ENCODE data around the gene YIF1A. TPM values are rescaled to one million over a fixed set of nuclear protein-coding genes. Genes with fewer than 3 reads are reported as not detected.

The YIF1A gene
- total RNA-seq, 1 donor from 2014 or later, result 19.0 TPM

GRCh38 chr11:66289548-66290329, 796 bp upstream of the YIF1A start:
- Histone ChIP-seq H4K20me1 (ENCODE audit: low read depth) (peaks cover 37% of the 10 kb centered on the region), H3F3A (ENCODE audit: low read depth) (peaks cover 19% of the 10 kb centered on the region), H3K36me3 (no peaks in the 10 kb centered on the region), H2AFZ (replicated peaks) (no peak overlapping the region), H3K79me2 (ENCODE audit: low read depth) (peaks cover 8% of the 10 kb centered on the region), H3K4me3 (peak overlapping the region; percentile 81), H3K4me2 (peak overlapping the region; percentile 78), H3K9me3 (ENCODE audit: low read depth) (no peaks in the 10 kb centered on the region), H3K9ac (no peak overlapping the region), H3K27ac (peak overlapping the region; percentile 27), H3K27me3 (peaks cover 49% of the 10 kb centered on the region), H3K4me1 (peaks cover 5% of the 10 kb centered on the region)
- DNase-seq (ENCODE audit: low spot score), result peak; percentile 92
- H3K27me3 Mint-ChIP-seq (ENCODE audit: insufficient read depth, low read depth), result peaks cover 39% of the 10 kb centered on the region
- peaks cover 38% of the 10 kb centered on the region for H3K4me1 Mint-ChIP-seq
- H3K36me3 Mint-ChIP-seq, result no peaks in the 10 kb centered on the region
- peaks cover 5% of the 10 kb centered on the region for H3K9me3 Mint-ChIP-seq
- H3K27ac Mint-ChIP-seq, result no peak overlapping the region
- peak overlapping the region; percentile 98 for H3K4me3 Mint-ChIP-seq
- TF ChIP-seq EZH2 (IDR thresholded peaks at IDR 0.05) (peak; percentile 28), EZH2phosphoT487 (IDR thresholded peaks at IDR 0.05) (no peak)
- TF ChIP-seq, protein P1, sequence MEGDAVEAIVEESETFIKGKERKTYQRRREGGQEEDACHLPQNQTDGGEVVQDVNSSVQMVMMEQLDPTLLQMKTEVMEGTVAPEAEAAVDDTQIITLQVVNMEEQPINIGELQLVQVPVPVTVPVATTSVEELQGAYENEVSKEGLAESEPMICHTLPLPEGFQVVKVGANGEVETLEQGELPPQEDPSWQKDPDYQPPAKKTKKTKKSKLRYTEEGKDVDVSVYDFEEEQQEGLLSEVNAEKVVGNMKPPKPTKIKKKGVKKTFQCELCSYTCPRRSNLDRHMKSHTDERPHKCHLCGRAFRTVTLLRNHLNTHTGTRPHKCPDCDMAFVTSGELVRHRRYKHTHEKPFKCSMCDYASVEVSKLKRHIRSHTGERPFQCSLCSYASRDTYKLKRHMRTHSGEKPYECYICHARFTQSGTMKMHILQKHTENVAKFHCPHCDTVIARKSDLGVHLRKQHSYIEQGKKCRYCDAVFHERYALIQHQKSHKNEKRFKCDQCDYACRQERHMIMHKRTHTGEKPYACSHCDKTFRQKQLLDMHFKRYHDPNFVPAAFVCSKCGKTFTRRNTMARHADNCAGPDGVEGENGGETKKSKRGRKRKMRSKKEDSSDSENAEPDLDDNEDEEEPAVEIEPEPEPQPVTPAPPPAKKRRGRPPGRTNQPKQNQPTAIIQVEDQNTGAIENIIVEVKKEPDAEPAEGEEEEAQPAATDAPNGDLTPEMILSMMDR (IDR thresholded peaks at IDR 0.05), result no peak

GRCh38 chr11:66287889-66288670, 863 bp downstream of the YIF1A start:
- Histone ChIP-seq H3K27ac (no peak overlapping the region), H3K9me3 (ENCODE audit: low read depth) (no peaks in the 10 kb centered on the region), H2AFZ (replicated peaks) (no peak overlapping the region), H3F3A (ENCODE audit: low read depth) (peaks cover 26% of the 10 kb centered on the region), H3K4me1 (peaks cover 6% of the 10 kb centered on the region), H3K4me2 (peak overlapping the region; percentile 80), H3K9ac (peak overlapping the region; percentile 67), H4K20me1 (ENCODE audit: low read depth) (peaks cover 45% of the 10 kb centered on the region), H3K4me3 (peak overlapping the region; percentile 81), H3K27me3 (peaks cover 35% of the 10 kb centered on the region), H3K79me2 (ENCODE audit: low read depth) (peaks cover 8% of the 10 kb centered on the region), H3K36me3 (no peaks in the 10 kb centered on the region)
- Mint-ChIP-seq H3K9me3 (peaks cover 5% of the 10 kb centered on the region), H3K4me1 (peaks cover 41% of the 10 kb centered on the region), H3K36me3 (no peaks in the 10 kb centered on the region), H3K27ac (peak overlapping the region; percentile 96), H3K27me3 (ENCODE audit: insufficient read depth, low read depth) (peaks cover 32% of the 10 kb centered on the region), H3K4me3 (peak overlapping the region; percentile 98)
- no peak for DNase-seq (ENCODE audit: low spot score)
- TF ChIP-seq EZH2 (IDR thresholded peaks at IDR 0.05) (no peak), EZH2phosphoT487 (IDR thresholded peaks at IDR 0.05) (no peak)
- TF ChIP-seq, protein P1 (IDR thresholded peaks at IDR 0.05), result no peak

GRCh38 chr11:66287211-66287888, 1.6 kb downstream of the YIF1A start:
- no peak overlapping the region for H3K9ac ChIP-seq
- no peaks in the 10 kb centered on the region for H3K36me3 ChIP-seq
- no peak overlapping the region for H3K4me3 ChIP-seq
- no peaks in the 10 kb centered on the region for H3K9me3 ChIP-seq (ENCODE audit: low read depth)
- no peak for DNase-seq (ENCODE audit: low spot score)
- no peak overlapping the region for H3K27ac ChIP-seq
- peaks cover 12% of the 10 kb centered on the region for H3K4me1 ChIP-seq
- Mint-ChIP-seq H3K9me3 (no peaks in the 10 kb centered on the region), H3K4me1 (peaks cover 40% of the 10 kb centered on the region), H3K36me3 (no peaks in the 10 kb centered on the region), H3K27ac (peak overlapping the region; percentile 37), H3K27me3 (ENCODE audit: insufficient read depth, low read depth) (peaks cover 25% of the 10 kb centered on the region), H3K4me3 (peak overlapping the region; percentile 82)
- TF ChIP-seq EZH2phosphoT487 (IDR thresholded peaks at IDR 0.05) (no peak), EZH2 (IDR thresholded peaks at IDR 0.05) (no peak)
- TF ChIP-seq, protein P1 (IDR thresholded peaks at IDR 0.05), result no peak
- no peak overlapping the region for H3K4me2 ChIP-seq
- no peak overlapping the region for H2AFZ ChIP-seq (replicated peaks)
- peaks cover 46% of the 10 kb centered on the region for H4K20me1 ChIP-seq (ENCODE audit: low read depth)
- peaks cover 8% of the 10 kb centered on the region for H3K79me2 ChIP-seq (ENCODE audit: low read depth)
- H3K27me3 ChIP-seq, result peaks cover 28% of the 10 kb centered on the region
- H3F3A ChIP-seq (ENCODE audit: low read depth), result peaks cover 31% of the 10 kb centered on the region
